Smooth muscle cell (in vitro differentiated cells): ENCODE results near the gene FYN. TPM values are rescaled to one million over a fixed set of nuclear protein-coding genes. Genes with fewer than 3 reads are reported as not detected.

Experiments
- DNase-seq: peaks from one replicate; lab custom pipeline; 2025; ENCODE audit not compliant: unreplicated experiment; lab: John Stamatoyannopoulos, UW
- H2AFZ ChIP-seq: fragments of 200-600 bp; sonication (generic); 2 replicates; pipeline ENCODE4 v1.6.0; 2016; ENCODE audit warnings: antibody characterized with exemption, low read depth, mild to moderate bottlenecking
- H3F3A ChIP-seq: fragments of 200-600 bp; sonication (generic); 2 replicates; pipeline ENCODE4 v1.6.0; 2017; ENCODE audit warnings: antibody characterized with exemption, low read depth
- H3K27ac ChIP-seq: fragments of 200-600 bp; sonication (generic); 2 replicates; pipeline ENCODE4 v1.5.1; 2016; ENCODE audit warnings: low read depth, mild to moderate bottlenecking
- H3K27me3 ChIP-seq: fragments of 200-600 bp; sonication (generic); 2 replicates; pipeline ENCODE4 v1.6.1; 2016; ENCODE audit warnings: low read depth, mild to moderate bottlenecking
- H3K36me3 ChIP-seq: fragments of 200-600 bp; sonication (generic); 2 replicates; pipeline ENCODE4 v1.5.1; 2016; ENCODE audit warnings: low read depth
- H3K4me1 ChIP-seq: fragments of 200-600 bp; sonication (generic); 2 replicates; pipeline ENCODE4 v1.5.1; 2016; ENCODE audit warnings: low read depth
- H3K4me2 ChIP-seq: fragments of 200-600 bp; sonication (generic); 2 replicates; pipeline ENCODE4 v1.6.0; 2016; ENCODE audit warnings: mild to moderate bottlenecking
- H3K4me3 ChIP-seq: fragments of 200-600 bp; sonication (generic); 2 replicates; pipeline ENCODE4 v1.5.1; 2016; ENCODE audit warnings: mild to moderate bottlenecking
- H3K79me2 ChIP-seq: fragments of 200-600 bp; sonication (generic); 2 replicates; pipeline ENCODE4 v1.6.0; 2016; ENCODE audit warnings: low read depth, mild to moderate bottlenecking
- H3K9ac ChIP-seq: fragments of 200-600 bp; sonication (generic); 2 replicates; pipeline ENCODE4 v1.6.0; 2016; ENCODE audit warnings: low read depth
- H3K9me3 ChIP-seq: fragments of 200-600 bp; sonication (generic); replicated peaks from 2 replicates; pipeline ENCODE4 v1.5.1; 2016; ENCODE audit warnings: low read depth
- H4K20me1 ChIP-seq: fragments of 200-600 bp; sonication (generic); 2 replicates; pipeline ENCODE4 v1.6.0; 2016; ENCODE audit warnings: low read depth
- WGBS: methylation state at CpG from one replicate; pipeline ENCODE4 v1.1.7; 2016; ENCODE audit warnings: low lambda C conversion rate; 5-methylcytosine and 5-hydroxymethylcytosine counted together
- polyA plus RNA-seq: library from polyadenylated mRNA; unstranded; fragments of >200 nt; fragmentation: Nextera tagmentation; extraction: Ambion mirVana; gene quantifications from 2 replicates; pipeline ENCODE4 v1.2.1, GENCODE V29; 2016
- total RNA-seq: library from RNA; depleted of rRNA; stranded (reverse); fragments of >200 nt; gene quantifications from 2 replicates; pipeline ENCODE4 v1.2.3, GENCODE V29; 2014
- TF ChIP-seq, protein P1 (sequence below): fragments of 200-600 bp; sonication (generic); IDR thresholded peaks from 2 replicates; pipeline ENCODE4 v1.5.1; 2017; ENCODE audit warnings: borderline replicate concordance, mild to moderate bottlenecking, antibody characterized with exemption; ENCODE audit not compliant: insufficient read depth, poor library complexity, severe bottlenecking

Gene FYN
- total and polyA plus RNA-seq, 2 experiments from 2014 or later: 110 to 138 TPM

DNA sequence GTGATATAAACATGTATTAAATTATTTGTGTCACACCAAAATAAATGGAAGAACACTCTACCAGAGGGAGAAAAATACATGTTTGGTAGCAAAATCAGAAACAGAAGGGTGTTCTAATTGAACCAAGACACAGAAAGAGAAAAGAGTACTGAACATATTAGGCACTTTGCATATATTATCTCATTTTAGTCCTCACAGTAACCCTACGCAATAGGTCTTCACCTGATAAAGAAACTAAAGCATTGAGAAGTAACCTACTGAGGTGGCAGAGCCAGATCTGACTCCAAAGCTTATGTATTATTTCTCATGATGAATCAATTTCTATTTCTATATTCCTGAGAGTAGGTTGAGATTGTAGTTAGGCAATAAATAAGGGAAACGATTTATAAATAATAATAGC, 77.7 kb downstream of the FYN start:
- Histone ChIP-seq H3K4me1 (peaks cover 15% of the 10 kb centered on the region), H3K79me2 (peaks cover 69% of the 10 kb centered on the region), H3K4me3 (no peak overlapping the region), H3K9ac (no peak overlapping the region), H4K20me1 (peaks cover 18% of the 10 kb centered on the region), H3K27me3 (no peaks in the 10 kb centered on the region), H3F3A (no peaks in the 10 kb centered on the region), H3K9me3 (no peaks in the 10 kb centered on the region), H3K27ac (no peak overlapping the region), H2AFZ (no peak overlapping the region), H3K36me3 (no peaks in the 10 kb centered on the region), H3K4me2 (no peak overlapping the region)
- DNase-seq: no peak
- WGBS: 98% methylated on average over 2 of the region's 2 CpGs
- TF ChIP-seq, protein P1, sequence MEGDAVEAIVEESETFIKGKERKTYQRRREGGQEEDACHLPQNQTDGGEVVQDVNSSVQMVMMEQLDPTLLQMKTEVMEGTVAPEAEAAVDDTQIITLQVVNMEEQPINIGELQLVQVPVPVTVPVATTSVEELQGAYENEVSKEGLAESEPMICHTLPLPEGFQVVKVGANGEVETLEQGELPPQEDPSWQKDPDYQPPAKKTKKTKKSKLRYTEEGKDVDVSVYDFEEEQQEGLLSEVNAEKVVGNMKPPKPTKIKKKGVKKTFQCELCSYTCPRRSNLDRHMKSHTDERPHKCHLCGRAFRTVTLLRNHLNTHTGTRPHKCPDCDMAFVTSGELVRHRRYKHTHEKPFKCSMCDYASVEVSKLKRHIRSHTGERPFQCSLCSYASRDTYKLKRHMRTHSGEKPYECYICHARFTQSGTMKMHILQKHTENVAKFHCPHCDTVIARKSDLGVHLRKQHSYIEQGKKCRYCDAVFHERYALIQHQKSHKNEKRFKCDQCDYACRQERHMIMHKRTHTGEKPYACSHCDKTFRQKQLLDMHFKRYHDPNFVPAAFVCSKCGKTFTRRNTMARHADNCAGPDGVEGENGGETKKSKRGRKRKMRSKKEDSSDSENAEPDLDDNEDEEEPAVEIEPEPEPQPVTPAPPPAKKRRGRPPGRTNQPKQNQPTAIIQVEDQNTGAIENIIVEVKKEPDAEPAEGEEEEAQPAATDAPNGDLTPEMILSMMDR: no peak

DNA sequence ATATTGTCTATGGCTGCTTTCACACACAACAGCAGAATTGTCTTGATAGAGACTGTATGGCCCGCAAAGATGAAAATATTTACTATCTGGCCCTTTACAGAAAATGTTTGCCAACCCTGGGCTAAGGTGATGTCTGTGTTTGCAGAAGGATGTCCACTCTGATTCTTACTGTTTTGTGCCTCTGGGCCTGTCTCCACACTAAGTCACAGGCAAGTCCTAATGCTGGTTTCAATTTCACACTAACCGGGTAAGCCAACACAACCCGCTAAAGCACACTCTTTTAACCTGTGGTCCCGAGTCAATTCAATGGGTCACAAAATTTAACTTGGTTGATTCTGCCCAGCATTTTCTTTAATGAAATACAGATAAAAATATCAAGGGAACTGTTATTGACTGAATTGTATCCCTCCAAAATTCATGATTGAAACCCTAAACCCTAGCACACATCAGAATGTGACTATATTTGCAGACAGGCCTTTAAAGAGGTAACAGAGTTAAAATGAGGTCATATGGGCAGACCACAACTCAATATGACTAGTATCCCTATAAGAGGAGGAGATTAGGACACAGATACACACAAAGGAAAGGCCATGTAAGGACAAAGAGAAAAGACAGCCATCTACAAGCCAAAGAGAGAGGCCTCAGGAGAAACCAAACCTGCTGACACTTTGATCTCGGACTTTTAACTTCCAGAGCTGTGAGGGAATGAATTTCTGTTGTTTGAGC, 78.4 kb downstream of the FYN start:
- no peak overlapping the region for H3K27ac ChIP-seq
- WGBS: 83% methylated on average over 5 of the region's 5 CpGs

DNA sequence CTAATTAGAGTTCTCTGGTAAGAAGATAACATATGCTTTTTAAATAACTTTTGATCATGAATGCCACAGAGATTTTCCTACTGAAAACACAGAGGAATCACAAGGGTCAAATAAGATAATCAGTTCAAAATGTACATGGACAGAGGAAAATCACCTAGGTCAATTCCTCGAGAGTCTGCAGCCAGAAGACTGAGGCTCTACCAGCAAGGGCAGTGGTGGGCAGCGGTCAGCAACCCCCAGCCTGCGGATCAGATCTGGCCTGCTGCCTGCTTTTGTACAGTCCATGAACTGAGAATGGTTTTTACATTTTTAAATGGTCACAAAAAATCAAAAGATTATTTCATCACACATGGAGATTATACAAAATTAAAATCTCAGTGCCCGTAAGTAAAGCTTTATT, 79.0 kb downstream of the FYN start:
- peaks cover 2% of the 10 kb centered on the region for H3F3A ChIP-seq
- WGBS: 95% methylated on average over 4 of the region's 4 CpGs
- no peak overlapping the region for H3K27ac ChIP-seq
- peaks cover 28% of the 10 kb centered on the region for H4K20me1 ChIP-seq
- H3K4me2 ChIP-seq: no peak overlapping the region
- no peak overlapping the region for H3K4me3 ChIP-seq
- H2AFZ ChIP-seq: no peak overlapping the region
- no peaks in the 10 kb centered on the region for H3K27me3 ChIP-seq
- H3K9me3 ChIP-seq: no peaks in the 10 kb centered on the region
- H3K36me3 ChIP-seq: no peaks in the 10 kb centered on the region
- no peak for DNase-seq
- peaks cover 14% of the 10 kb centered on the region for H3K4me1 ChIP-seq
- TF ChIP-seq, protein P1: no peak
- peaks cover 74% of the 10 kb centered on the region for H3K79me2 ChIP-seq
- no peak overlapping the region for H3K9ac ChIP-seq

More for the DNA sequence above, 78.4 kb downstream of the FYN start:
- peaks cover 72% of the 10 kb centered on the region for H3K79me2 ChIP-seq
- no peak overlapping the region for H2AFZ ChIP-seq
- H3K27me3 ChIP-seq: no peaks in the 10 kb centered on the region
- H3K4me1 ChIP-seq: peaks cover 9% of the 10 kb centered on the region
- no peaks in the 10 kb centered on the region for H3F3A ChIP-seq
- no peak overlapping the region for H3K4me3 ChIP-seq
- DNase-seq: no peak
- no peak overlapping the region for H3K4me2 ChIP-seq
- H4K20me1 ChIP-seq: peaks cover 22% of the 10 kb centered on the region
- H3K9me3 ChIP-seq: no peaks in the 10 kb centered on the region
- no peaks in the 10 kb centered on the region for H3K36me3 ChIP-seq
- TF ChIP-seq, protein P1: no peak
- no peak overlapping the region for H3K9ac ChIP-seq

DNA sequence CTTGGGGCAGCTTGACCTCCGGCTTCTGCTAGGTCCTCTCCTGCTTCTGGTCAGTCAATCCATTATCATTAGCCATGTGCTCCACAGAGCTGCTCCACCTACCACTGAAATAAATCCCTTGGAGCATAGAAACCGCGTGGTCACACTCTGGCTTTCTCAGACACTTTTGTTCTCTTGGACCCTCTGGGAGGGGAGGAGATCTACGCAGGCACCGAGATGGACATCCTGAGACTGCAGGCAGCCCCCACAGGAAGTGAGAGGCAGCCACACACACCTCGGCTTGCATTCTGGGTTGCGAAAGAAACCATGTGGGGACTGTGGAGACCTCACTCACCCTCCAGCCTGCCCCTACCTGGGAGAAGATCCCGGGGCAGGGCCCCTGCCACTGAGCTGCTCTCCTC, 79.5 kb downstream of the FYN start:
- Histone ChIP-seq H2AFZ (no peak overlapping the region), H3K27me3 (no peaks in the 10 kb centered on the region), H3K27ac (no peak overlapping the region), H4K20me1 (peaks cover 34% of the 10 kb centered on the region), H3K4me1 (peaks cover 20% of the 10 kb centered on the region), H3K36me3 (no peaks in the 10 kb centered on the region), H3K4me2 (no peak overlapping the region), H3K9me3 (no peaks in the 10 kb centered on the region), H3K79me2 (peaks cover 76% of the 10 kb centered on the region), H3F3A (peaks cover 2% of the 10 kb centered on the region), H3K9ac (no peak overlapping the region), H3K4me3 (no peak overlapping the region)
- TF ChIP-seq, protein P1: no peak
- DNase-seq: no peak
- WGBS: 86% methylated on average over 8 of the region's 8 CpGs
